Vagina (tissue), 2 donors: ENCODE data around the gene PPP2R5C. TPM values are rescaled to one million over a fixed set of nuclear protein-coding genes. Genes with fewer than 3 reads are reported as not detected.

Experiments used
- DNase-seq, 2 donors: peaks; one replicate each; pipeline ENCODE4 v3.0.0-alpha.2; 2017; ENCODE audit errors: extremely low spot score in 2 of 2
- H3K27ac ChIP-seq: fragments of 200-600 bp; sonication (generic); one replicate; pipeline ENCODE4 v1.5.1; 2019
- H3K27me3 ChIP-seq: fragments of 200-600 bp; sonication (generic); one replicate; pipeline ENCODE4 v1.5.1; 2019
- H3K36me3 ChIP-seq, 2 donors: fragments of 200-600 bp; sonication (generic); one replicate each; pipeline ENCODE4 v1.5.1; 2017 to 2019
- H3K4me1 ChIP-seq: fragments of 200-600 bp; sonication (generic); one replicate; pipeline ENCODE4 v1.5.1; 2019
- H3K4me3 ChIP-seq, 2 donors: fragments of 200-600 bp; sonication (generic); 1 replicate in 1 of 2; 2 replicates in 1 of 2; pipeline ENCODE4 v1.5.1; 2016 to 2019
- H3K9me3 ChIP-seq: fragments of 200-600 bp; sonication (generic); one replicate; pipeline ENCODE4 v1.5.1; 2019
- POLR2A ChIP-seq, 2 donors: fragments of 450-650 bp; IDR thresholded peaks; one replicate each; pipeline ENCODE4 v1.6.1; 2017; ENCODE audit warnings: antibody characterized with exemption in 2 of 2, mild to moderate bottlenecking in 2 of 2, moderate library complexity in 2 of 2
- POLR2AphosphoS5 ChIP-seq, 2 donors: sonication (generic); formaldehyde crosslinking; IDR thresholded peaks; one replicate each; pipeline ENCODE4 v1.9.0; 2017; ENCODE audit warnings: antibody characterized with exemption in 2 of 2, mild to moderate bottlenecking in 2 of 2, low read depth in 1 of 2; ENCODE audit not compliant: insufficient read depth in 1 of 2
- intact Hi-C: fragments of 100-400 bp; cut with DNase I; formaldehyde crosslinking; loops from one replicate; pipeline ENCODE4 v1.15.1; 2023
- total RNA-seq: library from RNA; depleted of rRNA; stranded (reverse); fragments of >200 nt; gene quantifications from one replicate; pipeline ENCODE4 v1.2.3, GENCODE V29; 2016
- TF ChIP-seq, protein P1 (sequence below), 3 experiments: fragments of 450-650 bp in 2 of 3; fragments of 200-600 bp in 1 of 3; sonication (generic) in 1 of 3; IDR thresholded peaks; one replicate each; pipeline ENCODE4 v1.5.1; 2017 to 2019; ENCODE audit warnings: antibody characterized with exemption in 3 of 3, mild to moderate bottlenecking in 2 of 3, moderate library complexity in 2 of 3

The PPP2R5C gene
- total RNA-seq, 1 donor from 2014 or later, result 88.1 TPM

- Histone ChIP-seq H3K4me1 (peaks cover 12% of the 10 kb centered on the region), H3K4me3 (no peak overlapping the region), H3K27ac (no peak overlapping the region), H3K27me3 (no peaks in the 10 kb centered on the region), H3K36me3 (no peaks in the 10 kb centered on the region), H3K9me3 (no peaks in the 10 kb centered on the region)
- no peak for TF ChIP-seq POLR2AphosphoS5 (IDR thresholded peaks at IDR 0.05; ENCODE audit: insufficient read depth in 1 of 2, low read depth in 1 of 2)
- TF ChIP-seq POLR2A (IDR thresholded peaks at IDR 0.05), result no peak
- TF ChIP-seq, protein P1, sequence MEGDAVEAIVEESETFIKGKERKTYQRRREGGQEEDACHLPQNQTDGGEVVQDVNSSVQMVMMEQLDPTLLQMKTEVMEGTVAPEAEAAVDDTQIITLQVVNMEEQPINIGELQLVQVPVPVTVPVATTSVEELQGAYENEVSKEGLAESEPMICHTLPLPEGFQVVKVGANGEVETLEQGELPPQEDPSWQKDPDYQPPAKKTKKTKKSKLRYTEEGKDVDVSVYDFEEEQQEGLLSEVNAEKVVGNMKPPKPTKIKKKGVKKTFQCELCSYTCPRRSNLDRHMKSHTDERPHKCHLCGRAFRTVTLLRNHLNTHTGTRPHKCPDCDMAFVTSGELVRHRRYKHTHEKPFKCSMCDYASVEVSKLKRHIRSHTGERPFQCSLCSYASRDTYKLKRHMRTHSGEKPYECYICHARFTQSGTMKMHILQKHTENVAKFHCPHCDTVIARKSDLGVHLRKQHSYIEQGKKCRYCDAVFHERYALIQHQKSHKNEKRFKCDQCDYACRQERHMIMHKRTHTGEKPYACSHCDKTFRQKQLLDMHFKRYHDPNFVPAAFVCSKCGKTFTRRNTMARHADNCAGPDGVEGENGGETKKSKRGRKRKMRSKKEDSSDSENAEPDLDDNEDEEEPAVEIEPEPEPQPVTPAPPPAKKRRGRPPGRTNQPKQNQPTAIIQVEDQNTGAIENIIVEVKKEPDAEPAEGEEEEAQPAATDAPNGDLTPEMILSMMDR (IDR thresholded peaks at IDR 0.05), result no peak
- no peak for DNase-seq
- intact Hi-C loops, result no loop called here
Measured at GRCh38 chr14:101789222-101789621, 27.7 kb downstream of the PPP2R5C start.

- Histone ChIP-seq H3K36me3 (no peaks in the 10 kb centered on the region), H3K4me3 (no peak overlapping the region), H3K9me3 (no peaks in the 10 kb centered on the region), H3K4me1 (peaks cover 12% of the 10 kb centered on the region), H3K27ac (no peak overlapping the region), H3K27me3 (no peaks in the 10 kb centered on the region)
- intact Hi-C loops, result no loop called here
- TF ChIP-seq, protein P1 (IDR thresholded peaks at IDR 0.05), result no peak
- TF ChIP-seq POLR2A (IDR thresholded peaks at IDR 0.05) (no peak), POLR2AphosphoS5 (IDR thresholded peaks at IDR 0.05; ENCODE audit: insufficient read depth in 1 of 2, low read depth in 1 of 2) (no peak)
- DNase-seq, result no peak
Measured at GRCh38 chr14:101790232-101790631, 28.7 kb downstream of the PPP2R5C start.

DNA sequence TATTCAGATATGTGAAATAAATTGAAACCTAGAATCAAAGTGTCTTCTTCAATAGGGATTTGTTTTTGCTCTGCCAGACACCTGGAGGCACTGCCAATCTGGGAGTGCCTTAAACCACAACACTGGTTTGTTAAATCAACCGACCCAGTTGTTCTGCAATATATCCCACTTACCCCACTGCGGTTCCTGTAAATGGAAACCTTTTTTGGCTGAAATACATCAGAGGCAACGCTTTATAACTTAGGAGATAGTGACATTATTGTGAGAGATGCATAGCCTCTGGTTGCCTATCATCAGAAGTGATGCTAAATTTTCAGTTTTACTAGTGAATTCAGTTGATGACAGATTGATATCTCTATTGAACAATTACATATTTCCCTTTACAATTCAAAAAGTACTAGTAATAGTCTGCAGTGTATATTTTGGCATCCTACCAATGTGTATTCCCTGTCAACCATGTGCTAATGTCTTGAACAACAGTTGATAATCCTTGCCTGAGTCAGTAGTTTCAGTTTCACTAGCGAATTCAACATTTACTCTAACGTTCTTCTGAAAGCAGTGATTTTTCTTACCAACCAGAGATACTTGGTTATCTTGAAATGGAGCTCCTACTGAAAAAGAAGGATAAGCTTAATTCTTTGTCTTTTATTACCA, 30.5 kb downstream of the PPP2R5C start:
- Histone ChIP-seq H3K9me3 (no peaks in the 10 kb centered on the region), H3K27me3 (no peaks in the 10 kb centered on the region), H3K36me3 (no peaks in the 10 kb centered on the region), H3K4me1 (peaks cover 12% of the 10 kb centered on the region), H3K4me3 (peak overlapping the region in 1 of 2 donors; percentile 29), H3K27ac (peak overlapping the region; percentile 70)
- intact Hi-C loops, result no loop called here
- DNase-seq, result no peak
- TF ChIP-seq POLR2A (IDR thresholded peaks at IDR 0.05), result no peak
- peak in 1 of 2 donors; percentile 90 for TF ChIP-seq POLR2AphosphoS5 (IDR thresholded peaks at IDR 0.05; ENCODE audit: insufficient read depth in 1 of 2, low read depth in 1 of 2)
- TF ChIP-seq, protein P1 (IDR thresholded peaks at IDR 0.05), result no peak

- H3K4me1 ChIP-seq, result peaks cover 6% of the 10 kb centered on the region
- no peaks in the 10 kb centered on the region for H3K27me3 ChIP-seq
- no peak for TF ChIP-seq POLR2AphosphoS5 (IDR thresholded peaks at IDR 0.05; ENCODE audit: insufficient read depth in 1 of 2, low read depth in 1 of 2)
- TF ChIP-seq, protein P1 (IDR thresholded peaks at IDR 0.05), result no peak
- TF ChIP-seq POLR2A (IDR thresholded peaks at IDR 0.05), result no peak
- no peak overlapping the region for H3K4me3 ChIP-seq
- no peak overlapping the region for H3K27ac ChIP-seq
- intact Hi-C loops, result no loop called here
- no peak for DNase-seq
- no peaks in the 10 kb centered on the region for H3K36me3 ChIP-seq
- no peaks in the 10 kb centered on the region for H3K9me3 ChIP-seq
Measured at GRCh38 chr14:101796016-101796415, 34.5 kb downstream of the PPP2R5C start.

- DNase-seq, result no peak
- no peaks in the 10 kb centered on the region for H3K27me3 ChIP-seq
- peaks cover 6% of the 10 kb centered on the region for H3K4me1 ChIP-seq
- H3K36me3 ChIP-seq, result no peaks in the 10 kb centered on the region
- H3K9me3 ChIP-seq, result no peaks in the 10 kb centered on the region
- TF ChIP-seq POLR2AphosphoS5 (IDR thresholded peaks at IDR 0.05; ENCODE audit: insufficient read depth in 1 of 2, low read depth in 1 of 2) (no peak), POLR2A (IDR thresholded peaks at IDR 0.05) (no peak)
- TF ChIP-seq, protein P1 (IDR thresholded peaks at IDR 0.05), result no peak
- intact Hi-C loops, result no loop called here
- no peak overlapping the region for H3K27ac ChIP-seq
- H3K4me3 ChIP-seq, result no peak overlapping the region
Measured at GRCh38 chr14:101796479-101796878, 35.0 kb downstream of the PPP2R5C start.
